Tibial artery (tissue), 4 donors: ENCODE measurements around the gene OGFR.

Source experiments
- DNase-seq, 2 donors: peaks; one replicate each; pipeline ENCODE4 v3.0.0-alpha.2; 2019
- H3K27ac ChIP-seq, 2 donors: fragments of 200-600 bp; sonication (generic) in 1 of 2; 1 replicate in 1 of 2; 2 replicates in 1 of 2; pipeline ENCODE4 v1.5.1; 2018 to 2019; ENCODE audit warnings: mild to moderate bottlenecking in 1 of 2
- H3K27me3 ChIP-seq, 2 donors: fragments of 200-600 bp; sonication (generic) in 1 of 2; one replicate each; pipeline versions ENCODE4 v1.5.1 to v1.6.0; 2016 to 2019
- H3K36me3 ChIP-seq, 3 donors: fragments of 200-600 bp; sonication (generic) in 2 of 3; one replicate each; pipeline ENCODE4 v1.5.1; 2016 to 2019; ENCODE audit warnings: mild to moderate bottlenecking in 2 of 3
- H3K4me1 ChIP-seq, 4 donors: fragments of 200-600 bp; sonication (generic) in 2 of 4; 1 replicate in 3 of 4; 2 replicates in 1 of 4; pipeline ENCODE4 v1.5.1; 2016 to 2019
- H3K4me3 ChIP-seq, 2 donors: fragments of 200-600 bp; sonication (generic) in 1 of 2; 1 replicate in 1 of 2; 2 replicates in 1 of 2; pipeline ENCODE4 v1.5.1; 2018 to 2019; ENCODE audit warnings: mild to moderate bottlenecking in 2 of 2
- H3K9me3 ChIP-seq, 3 donors: fragments of 200-600 bp; sonication (generic) in 1 of 3; one replicate each; pipeline ENCODE4 v1.5.1; 2016 to 2019
- CTCF ChIP-seq, 2 experiments: fragments of 200-600 bp in 1 of 2; fragments of 450-650 bp in 1 of 2; IDR thresholded peaks; one replicate each; pipeline ENCODE4 v1.5.1; 2017 to 2019; ENCODE audit warnings: antibody characterized with exemption in 2 of 2, mild to moderate bottlenecking in 1 of 2, moderate library complexity in 1 of 2
- intact Hi-C: fragments of 100-400 bp; cut with DNase I; formaldehyde crosslinking; loops from one replicate; pipeline ENCODE4 v1.15.0; 2023; ENCODE audit warnings: low total_unique reads

Gene OGFR

GRCh38 chr20:62770916-62771315 lies 33.7 kb upstream of the OGFR start:
- Histone ChIP-seq H3K36me3 (no peaks in the 10 kb centered on the region), H3K4me3 (no peak overlapping the region), H3K27me3 (peaks cover 0 to 89% of the 10 kb centered on the region in 2 donors), H3K4me1 (peaks cover 0 to 7% (median 0%) of the 10 kb centered on the region in 4 donors), H3K27ac (no peak overlapping the region), H3K9me3 (no peaks in the 10 kb centered on the region)
- TF ChIP-seq CTCF (IDR thresholded peaks at IDR 0.05) = no peak
- DNase-seq = no peak
- intact Hi-C loops = no loop called here

- H3K9me3 ChIP-seq = no peaks in the 10 kb centered on the region
- H3K4me1 ChIP-seq = peaks cover 0 to 7% (median 0%) of the 10 kb centered on the region in 4 donors
- no peak for DNase-seq
- H3K27ac ChIP-seq = no peak overlapping the region
- peaks cover 0 to 89% of the 10 kb centered on the region in 2 donors for H3K27me3 ChIP-seq
- no peak for TF ChIP-seq CTCF (IDR thresholded peaks at IDR 0.05)
- no peak overlapping the region for H3K4me3 ChIP-seq
- no peaks in the 10 kb centered on the region for H3K36me3 ChIP-seq
- intact Hi-C loops = no loop called here
These were observed 33.1 kb upstream of the OGFR start for GRCh38 chr20:62771396-62772102.

GRCh38 chr20:62772103-62772611 lies 32.5 kb upstream of the OGFR start:
- intact Hi-C loops = no loop called here
- Histone ChIP-seq H3K27ac (no peak overlapping the region), H3K4me3 (no peak overlapping the region), H3K9me3 (no peaks in the 10 kb centered on the region), H3K4me1 (peaks cover 0 to 7% (median 0%) of the 10 kb centered on the region in 4 donors), H3K36me3 (no peaks in the 10 kb centered on the region), H3K27me3 (peaks cover 0 to 85% of the 10 kb centered on the region in 2 donors)
- no peak for DNase-seq
- no peak for TF ChIP-seq CTCF (IDR thresholded peaks at IDR 0.05)

GRCh38 chr20:62772619-62772989 lies 32.0 kb upstream of the OGFR start:
- peaks cover 0 to 7% (median 0%) of the 10 kb centered on the region in 4 donors for H3K4me1 ChIP-seq
- H3K27ac ChIP-seq = no peak overlapping the region
- no peak overlapping the region for H3K4me3 ChIP-seq
- H3K36me3 ChIP-seq = no peaks in the 10 kb centered on the region
- DNase-seq = no peak
- intact Hi-C loops = no loop called here
- no peaks in the 10 kb centered on the region for H3K9me3 ChIP-seq
- TF ChIP-seq CTCF (IDR thresholded peaks at IDR 0.05) = no peak
- peaks cover 0 to 88% of the 10 kb centered on the region in 2 donors for H3K27me3 ChIP-seq

GRCh38 chr20:62772990-62773844 lies 31.4 kb upstream of the OGFR start:
- peaks cover 0 to 88% of the 10 kb centered on the region in 2 donors for H3K27me3 ChIP-seq
- no peak for DNase-seq
- no peak overlapping the region for H3K4me3 ChIP-seq
- H3K36me3 ChIP-seq = no peaks in the 10 kb centered on the region
- intact Hi-C loops = no loop called here
- H3K4me1 ChIP-seq = peaks cover 0 to 7% (median 0%) of the 10 kb centered on the region in 4 donors
- no peak overlapping the region for H3K27ac ChIP-seq
- TF ChIP-seq CTCF (IDR thresholded peaks at IDR 0.05) = no peak
- no peaks in the 10 kb centered on the region for H3K9me3 ChIP-seq
